Neural cell (in vitro differentiated cells): ENCODE results near the gene SDHD.

Experiments
- CTCF ChIP-seq: fragments of 450-650 bp; IDR thresholded peaks from 2 replicates; pipeline ENCODE4 v1.5.1; 2014; ENCODE audit warnings: antibody characterized with exemption, mild to moderate bottlenecking, moderate library complexity; ENCODE audit not compliant: poor library complexity, severe bottlenecking
- EP300 ChIP-seq: fragments of 450-650 bp; conservative IDR thresholded peaks from 2 replicates; pipeline ENCODE4 v1.6.1; 2014; ENCODE audit warnings: antibody characterized with exemption, mild to moderate bottlenecking, moderate library complexity; ENCODE audit not compliant: poor library complexity, severe bottlenecking
- EZH2 ChIP-seq: fragments of 200-600, 300-800 bp; shearing (Covaris generic), sonication (generic); IDR thresholded peaks from 2 replicates; pipeline ENCODE4 v1.6.1; 2014; ENCODE audit warnings: antibody characterized with exemption, low read length, borderline replicate concordance, mild to moderate bottlenecking; ENCODE audit not compliant: insufficient read depth, poor library complexity, severe bottlenecking
- MXI1 ChIP-seq: fragments of 450-650 bp; conservative IDR thresholded peaks from 2 replicates; pipeline ENCODE4 v1.6.1; 2014; ENCODE audit warnings: antibody characterized with exemption, mild to moderate bottlenecking; ENCODE audit not compliant: poor library complexity, severe bottlenecking
- SMC3 ChIP-seq: fragments of 450-650 bp; conservative IDR thresholded peaks from 2 replicates; pipeline ENCODE4 v1.6.1; 2014; ENCODE audit warnings: antibody characterized with exemption, mild to moderate bottlenecking, moderate library complexity; ENCODE audit not compliant: poor library complexity
- TAF1 ChIP-seq: IDR thresholded peaks from 2 replicates; pipeline ENCODE4 v1.6.1; 2012; ENCODE audit warnings: low read depth

GRCh38 chr11:112044961-112045360, 41.7 kb upstream of the SDHD start:
- no peak for TF ChIP-seq CTCF
- TF ChIP-seq SMC3 = no peak
- TF ChIP-seq EZH2 = no peak
- TF ChIP-seq TAF1 = no peak
- TF ChIP-seq EP300 = no peak
- TF ChIP-seq MXI1 = no peak
